A549 (cell line): ENCODE data around the gene CDIPT. TPM values are rescaled to one million over a fixed set of nuclear protein-coding genes. Genes with fewer than 3 reads are reported as not detected.
A peak's percentile ranks its signal among the peaks of the same experiment; 100 is the strongest.
"Not testable (repeated sequence)": the region's sequence is repeated elsewhere in the genome, so short reads cannot be mapped to it uniquely, and the experiment has no call there.

Experiments used
- ATAC-seq, 2 experiments: fragments of 200-7000 bp in 1 of 2; fragments of >200 bp in 1 of 2; cut with Nextera tagmentation in 1 of 2; cut with Tn5 transposase in 1 of 2; 3 replicates each; pipeline versions ENCODE4 v1.8.0 to v1.9.1; 2018 to 2020; ENCODE audit warnings: mild to moderate bottlenecking in 1 of 2, moderate library complexity in 1 of 2
- CTCF ChIA-PET: fragments of 300-600 bp; sonication (Branson Sonifier 250); formaldehyde crosslinking; extraction: SDS; loops from one replicate; lab custom pipeline; 2021; ENCODE audit warnings: antibody characterized with exemption, inconsistent platforms; lab: Yijun Ruan, JAX
- POLR2A ChIA-PET: fragments of 350-600 bp; formaldehyde crosslinking; extraction: SDS; loops from one replicate; lab custom pipeline; 2021; ENCODE audit warnings: antibody characterized with exemption, inconsistent platforms; lab: Yijun Ruan, JAX
- DNase-seq, 2 experiments: peaks; one replicate each; pipeline versions ENCODE4 v3.0.0 to v3.0.0-alpha.2; 2011 to 2016; ENCODE audit warnings: low read depth in 1 of 2, low spot score in 1 of 2
- FAIRE-seq: peaks from 2 replicates; lab custom pipeline; 2011; peaks lifted over from hg19 to GRCh38; lab: Jason Lieb, UNC
- H3K27ac ChIP-seq, 2 experiments: fragments of >200 bp; sonication (Bioruptor Twin); formaldehyde crosslinking; 3 replicates each; pipeline ENCODE4 v1.5.1; 2016 to 2017
- H3K4me1 ChIP-seq: fragments of >200 bp; sonication (Bioruptor Twin); formaldehyde crosslinking; 3 replicates; pipeline ENCODE4 v1.6.1; 2016
- H3K4me2 ChIP-seq: fragments of >200 bp; sonication (Bioruptor Twin); formaldehyde crosslinking; 3 replicates; pipeline ENCODE4 v1.6.1; 2016
- H3K4me3 ChIP-seq: fragments of >200 bp; sonication (Bioruptor Twin); formaldehyde crosslinking; 3 replicates; pipeline ENCODE4 v1.5.1; 2016
- H3K9me3 ChIP-seq: fragments of >200 bp; sonication (Bioruptor Twin); formaldehyde crosslinking; 3 replicates; pipeline ENCODE4 v1.6.1; 2016
- ATOH8 ChIP-seq: fragments of 250-450 bp; sonication (Bioruptor Pico); IDR thresholded peaks from 2 replicates; pipeline ENCODE4 v1.5.0; 2020; ENCODE audit warnings: low read depth, mild to moderate bottlenecking, moderate library complexity
- E2F6 ChIP-seq: IDR thresholded peaks from 2 replicates; pipeline ENCODE4 v1.6.1; 2012; ENCODE audit warnings: low read depth, borderline replicate concordance
- HES2 ChIP-seq: fragments of >200 bp; sonication (Bioruptor Twin); formaldehyde crosslinking; IDR thresholded peaks from 2 replicates; pipeline ENCODE4 v1.6.1; 2016
- HMGXB4 ChIP-seq: fragments of 250-450 bp; sonication (Bioruptor Pico); IDR thresholded peaks from 2 replicates; pipeline ENCODE4 v1.5.0; 2021; ENCODE audit warnings: mild to moderate bottlenecking, moderate library complexity, borderline replicate concordance
- HOXB13 ChIP-seq: fragments of 250-450 bp; sonication (Bioruptor Pico); IDR thresholded peaks from 2 replicates; pipeline ENCODE4 v1.5.0; 2020; ENCODE audit warnings: low read depth, mild to moderate bottlenecking, moderate library complexity
- MAZ ChIP-seq: fragments of 150-350 bp; IDR thresholded peaks from 2 replicates; pipeline ENCODE4 v1.6.1; 2014; ENCODE audit warnings: antibody characterized with exemption, low read depth, low read length, borderline replicate concordance
- MYC ChIP-seq: IDR thresholded peaks from 2 replicates; pipeline ENCODE4 v1.6.1; 2012; ENCODE audit warnings: mild to moderate bottlenecking, inconsistent platforms, low read length, improper control_type of control experiment, borderline replicate concordance
- NFE2L2 ChIP-seq: fragments of 150-350 bp; conservative IDR thresholded peaks from 2 replicates; pipeline ENCODE4 v1.6.1; 2014; ENCODE audit warnings: low read length
- NPAS2 ChIP-seq: fragments of 250-450 bp; sonication (Bioruptor Pico); IDR thresholded peaks from 2 replicates; pipeline ENCODE4 v1.8.0; 2022; ENCODE audit warnings: mild to moderate bottlenecking, moderate library complexity, borderline replicate concordance
- RAD21 ChIP-seq, 2 experiments: fragments of >200 bp in 1 of 2; sonication (Bioruptor Twin) in 1 of 2; formaldehyde crosslinking in 1 of 2; IDR thresholded peaks in 1 of 2; conservative IDR thresholded peaks in 1 of 2; 2 replicates in 1 of 2; 3 replicates in 1 of 2; pipeline ENCODE4 v1.6.1; 2012 to 2018; ENCODE audit warnings: inconsistent platforms in 1 of 2
- RARB ChIP-seq: fragments of 250-450 bp; sonication (Bioruptor Pico); IDR thresholded peaks from 2 replicates; pipeline ENCODE4 v1.8.0; 2021; ENCODE audit warnings: mild to moderate bottlenecking, moderate library complexity
- REST ChIP-seq: fragments of 200-600 bp; sonication (generic); IDR thresholded peaks from 2 replicates; pipeline ENCODE4 v1.6.1; 2016; ENCODE audit warnings: antibody characterized with exemption, mild to moderate bottlenecking, moderate library complexity
- SMC3 ChIP-seq: fragments of >200 bp; sonication (Bioruptor Twin); formaldehyde crosslinking; IDR thresholded peaks from 3 replicates; pipeline ENCODE4 v1.6.1; 2018; ENCODE audit warnings: inconsistent platforms
- ZFP36 ChIP-seq: fragments of 450-650 bp; IDR thresholded peaks from 2 replicates; pipeline ENCODE4 v1.6.1; 2014; ENCODE audit warnings: borderline replicate concordance; ENCODE audit not compliant: partially characterized antibody
- ZSCAN20 ChIP-seq: fragments of 250-450 bp; sonication (Bioruptor Pico); IDR thresholded peaks from 2 replicates; pipeline ENCODE4 v1.8.0; 2022; ENCODE audit warnings: mild to moderate bottlenecking, moderate library complexity
- WGBS: methylation state at CpG from one replicate; pipeline ENCODE4 v1.1.6; 2017; ENCODE audit errors: missing lambda C conversion rate; 5-methylcytosine and 5-hydroxymethylcytosine counted together
- polyA plus RNA-seq, 4 experiments: library from polyadenylated mRNA; depleted of rRNA in 3 of 4; stranded (reverse); fragments of >200 nt; fragmentation: RNase III in 1 of 4; extraction: RNeasy Plus Mini Kit Qiagen cat#74134 plus additional on column Dnase treatment in 1 of 4; gene quantifications; 2 replicates in 3 of 4; 3 replicates in 1 of 4; pipeline ENCODE4 v1.2.3, GENCODE V29; 2011 to 2017

The CDIPT gene
- polyA plus RNA-seq, 2 of the 4 experiments (the other 2 are of a cell fraction), result 64.0 to 72.1 TPM

GRCh38 chr16:29910819-29911675 lies 48.0 kb upstream of the CDIPT start:
- ChIA-PET CTCF (interaction anchor here (0.6 to 2.4 kb wide), 8 partner anchors 9 to 122 kb away, joined by 3 to 9 read pairs (median 4); partner anchors contain the start of gene TMEM219), POLR2A (interaction anchor here (1.0 to 2.8 kb wide), 2 partner anchors 10 to 11 kb away, joined by 3 to 7 read pairs; partner anchors contain the start of genes ASPHD1 and SEZ6L2)
- no peak overlapping the region for H3K4me2 ChIP-seq
- DNase-seq (no peak), FAIRE-seq (no peak), ATAC-seq (peak; percentile 46 to 51; a peak in 4 of 6 replicates)
- no peaks in the 10 kb centered on the region for H3K9me3 ChIP-seq
- peaks cover 6% of the 10 kb centered on the region; the same call in 2 of the 3 replicates for H3K4me1 ChIP-seq
- H3K27ac ChIP-seq, result no peak overlapping the region
- TF ChIP-seq RAD21 (conservative IDR thresholded peaks at IDR 0.05 in 1 of 2, IDR thresholded peaks at IDR 0.05 in 1 of 2) (peak in 1 of 2 experiments; percentile 14; a peak in 1 of 5 replicates), REST (no peak)
- H3K4me3 ChIP-seq, result no peak overlapping the region
- WGBS, result 89% methylated on average over 9 of the region's 20 CpGs

- FAIRE-seq, H3K4me2 ChIP-seq, H3K4me1 ChIP-seq, H3K4me3 ChIP-seq, DNase-seq, ATAC-seq, H3K9me3 ChIP-seq, H3K27ac ChIP-seq: not testable (repeated sequence)
- ChIA-PET POLR2A (interaction anchor here (0.6 to 2.0 kb wide), 3 partner anchors 11 to 16 kb away, joined by 3 to 5 read pairs (median 3); partner anchors contain the start of gene KCTD13), CTCF (interaction anchor here (0.7 to 2.3 kb wide), 6 partner anchors 9 to 122 kb away, joined by 3 to 8 read pairs (median 5); no protein-coding TSS in a partner anchor)
- WGBS, result 77% methylated on average over 6 of the region's 6 CpGs
Observed at GRCh38 chr16:29909851-29910250, 46.8 kb upstream of the CDIPT start.

- CTCF ChIA-PET, result interaction anchor here (1.1 to 2.3 kb wide), 5 partner anchors 8 to 123 kb away, joined by 3 to 8 read pairs (median 5); no protein-coding TSS in a partner anchor
- no peak overlapping the region for H3K27ac ChIP-seq
- POLR2A ChIA-PET, result interaction anchor here (0.6 to 2.0 kb wide), 2 partner anchors 13 to 17 kb away, joined by 3 to 5 read pairs; partner anchors contain the start of gene KCTD13
Observed at GRCh38 chr16:29909391-29909790, 46.4 kb upstream of the CDIPT start.

More at GRCh38 chr16:29909391-29909790, 46.4 kb upstream of the CDIPT start:
- 74% methylated on average over 2 of the region's 2 CpGs for WGBS
- no peaks in the 10 kb centered on the region for H3K4me1 ChIP-seq
- no peak for ATAC-seq
- TF ChIP-seq E2F6, result no peak
- no peak for TF ChIP-seq MYC
- TF ChIP-seq MAZ, result no peak
- TF ChIP-seq HES2, result no peak
- TF ChIP-seq RARB (CRISPR knock-in tag), result no peak
- no peak for TF ChIP-seq NFE2L2
- no peak for TF ChIP-seq ZFP36
- TF ChIP-seq HMGXB4 (CRISPR knock-in tag), result no peak
- TF ChIP-seq NPAS2 (CRISPR knock-in tag), result no peak
- no peak for TF ChIP-seq SMC3
- TF ChIP-seq ZSCAN20, result no peak
- no peak for TF ChIP-seq ATOH8 (CRISPR knock-in tag)
- TF ChIP-seq REST, result no peak
- TF ChIP-seq HOXB13, result no peak
- no peak overlapping the region for H3K4me3 ChIP-seq
- no peak overlapping the region for H3K4me2 ChIP-seq
- no peaks in the 10 kb centered on the region for H3K9me3 ChIP-seq
- no peak for FAIRE-seq
- DNase-seq, result no peak
